GM12801 (cell line): ENCODE results near the gene HOTAIR.

Experiments used
- CTCF ChIP-seq: IDR thresholded peaks from one replicate; pipeline ENCODE4 v1.5.1; 2011; ENCODE audit warnings: control low read depth; ENCODE audit not compliant: insufficient read length; ENCODE audit errors: extremely low read depth

HOTAIR gene

DNA sequence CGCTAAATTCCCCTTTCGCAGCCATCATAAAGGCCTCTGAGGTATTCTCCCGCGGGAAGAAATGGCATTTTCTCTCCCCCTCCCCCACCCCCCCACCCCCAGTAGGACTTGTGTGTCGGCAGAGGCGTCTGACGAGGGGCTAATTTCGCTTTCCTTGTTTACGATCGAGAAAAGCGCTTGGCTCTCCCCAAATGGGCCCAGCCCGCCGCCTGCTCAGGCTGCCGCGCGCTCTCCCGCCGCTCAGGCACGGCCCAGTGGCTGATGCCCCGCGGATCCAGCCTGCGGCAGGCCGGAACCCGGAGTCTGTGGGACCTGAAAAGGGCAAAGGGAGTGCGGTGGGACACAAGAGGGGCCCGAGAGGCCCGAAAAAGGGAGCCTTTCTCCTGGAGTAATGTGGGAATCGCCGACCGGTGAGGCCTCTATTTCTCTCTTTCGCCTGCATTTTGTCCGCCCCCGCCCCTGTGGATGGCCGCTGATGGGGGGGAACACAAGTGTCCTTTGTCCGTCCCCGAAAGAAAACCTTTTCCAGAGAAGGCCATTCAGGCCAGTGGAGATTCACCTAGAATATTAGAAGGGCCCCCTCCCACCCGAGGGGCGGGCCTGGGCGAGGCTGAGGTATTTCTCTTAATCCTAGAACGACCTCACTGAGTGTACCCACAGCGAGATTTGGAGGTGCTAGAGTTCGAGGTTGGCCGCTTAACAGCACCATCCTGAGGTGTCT is 44.5 kb upstream of the HOTAIR start:
- TF ChIP-seq CTCF = no peak

DNA sequence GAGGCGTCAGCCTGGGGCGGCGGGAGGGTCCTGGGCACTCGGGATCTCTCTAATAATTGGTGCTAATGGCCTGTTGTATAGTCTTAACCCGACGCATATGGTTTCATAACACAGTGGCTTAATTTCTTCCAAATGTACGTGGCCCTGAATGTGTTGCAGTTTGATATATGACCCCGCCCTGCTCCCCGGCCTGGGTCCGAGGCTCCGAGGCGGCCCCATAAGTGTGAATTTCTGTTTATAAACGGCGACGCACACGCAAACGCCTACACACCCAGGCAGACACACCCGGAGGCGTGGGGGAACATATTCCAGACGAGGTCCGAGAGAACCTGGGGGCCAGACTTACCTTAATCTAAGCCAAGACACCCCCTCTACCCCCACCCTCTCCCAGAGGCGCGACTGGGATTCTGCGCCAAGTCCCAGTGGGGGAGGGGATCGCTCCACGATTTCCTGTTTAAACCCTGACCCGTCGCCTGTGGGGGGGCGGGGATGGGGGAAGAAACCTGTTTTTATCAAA is 43.8 kb upstream of the HOTAIR start:
- TF ChIP-seq CTCF = no peak

DNA sequence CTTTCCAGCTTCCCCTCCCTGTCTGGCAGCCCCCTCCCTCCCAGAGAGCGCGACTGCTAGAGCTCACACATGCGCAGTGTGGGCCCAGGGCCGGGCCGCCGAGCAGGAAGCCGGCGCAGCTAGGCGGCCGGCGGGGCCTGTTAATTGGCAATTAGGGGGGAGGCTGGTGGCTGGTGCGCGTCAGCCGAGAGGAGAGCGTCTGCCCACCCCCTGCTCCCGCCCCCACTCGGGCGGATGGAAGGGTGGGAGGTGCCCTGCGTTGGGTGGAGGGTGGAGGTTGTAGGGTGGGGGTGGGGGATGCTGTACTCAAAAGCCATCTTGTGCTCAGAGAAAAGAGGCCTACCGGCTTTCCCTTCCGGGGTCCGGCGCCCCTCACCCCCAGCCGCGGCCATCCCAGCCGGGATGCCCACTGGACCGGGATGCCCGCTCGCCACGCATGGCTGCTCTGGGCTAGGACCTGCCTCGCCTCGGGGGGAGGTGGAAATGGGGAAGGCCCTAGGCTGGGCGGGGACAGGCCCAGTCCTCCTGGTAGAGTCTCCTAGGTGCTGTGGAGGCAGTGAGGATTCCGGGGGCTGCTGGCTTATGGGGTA is 43.2 kb upstream of the HOTAIR start:
- TF ChIP-seq CTCF = no peak

- TF ChIP-seq CTCF = no peak
Observed at GRCh38 chr12:54017027-54017788, 42.5 kb upstream of the HOTAIR start.

- TF ChIP-seq CTCF = no peak
Observed at GRCh38 chr12:54016478-54016964, 41.8 kb upstream of the HOTAIR start.

DNA sequence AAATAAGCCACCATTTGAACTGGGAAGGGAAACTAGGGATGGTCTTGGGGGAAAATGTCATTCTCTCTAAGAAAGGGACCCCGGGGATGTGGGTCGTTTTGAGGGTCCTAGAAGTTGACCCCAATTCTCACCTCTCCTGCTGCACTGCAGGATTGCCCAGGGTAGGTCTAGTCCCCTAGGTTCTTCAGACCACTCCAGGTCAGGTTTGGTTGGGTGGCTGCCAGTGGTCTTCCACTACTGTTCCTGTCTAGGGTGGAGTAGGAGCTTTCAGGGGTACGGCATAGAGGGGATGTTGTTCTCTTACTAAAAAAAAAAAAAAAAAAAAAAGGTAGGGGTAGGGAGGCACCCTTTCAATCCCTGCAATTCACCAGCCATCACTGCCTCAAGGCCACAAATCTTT is 41.3 kb upstream of the HOTAIR start:
- TF ChIP-seq CTCF = no peak
